Measurements from ENCODE around the gene ADAMTS12. TPM values are rescaled to one million over a fixed set of nuclear protein-coding genes. Genes with fewer than 3 reads are reported as not detected.
"Not testable (repeated sequence)": the region's sequence is repeated elsewhere in the genome, so short reads cannot be mapped to it uniquely, and the experiment has no call there.

Gene ADAMTS12
- total RNA-seq, 1 donor from 2014 or later, result 2.1 TPM

- ATAC-seq (no peak), DNase-seq (ENCODE audit: missing footprints) (no peak)
- intact Hi-C loops (cut with DNase I), result no loop called here
Observed at GRCh38 chr5:33579789-33580188, 312.0 kb downstream of the ADAMTS12 start.

- ATAC-seq (no peak), DNase-seq (ENCODE audit: missing footprints) (no peak)
- intact Hi-C loops (cut with DNase I), result no loop called here
Observed at GRCh38 chr5:33579152-33579551, 312.6 kb downstream of the ADAMTS12 start.

- ATAC-seq (peak; percentile 56), DNase-seq (ENCODE audit: missing footprints) (no peak)
Observed at GRCh38 chr5:33576726-33577590, 314.8 kb downstream of the ADAMTS12 start.

GRCh38 chr5:33565324-33565723, 326.5 kb downstream of the ADAMTS12 start:
- no peak for DNase-seq (ENCODE audit: missing footprints)
- intact Hi-C loops (cut with DNase I), result no loop called here
- peak; percentile 77 for ATAC-seq

More at GRCh38 chr5:33576726-33577590, 314.8 kb downstream of the ADAMTS12 start:
- intact Hi-C loops (cut with DNase I), result no loop called here

- DNase-seq (ENCODE audit: missing footprints) (no peak), ATAC-seq (peak; percentile 61)
- intact Hi-C loops (cut with DNase I), result no loop called here
Observed at GRCh38 chr5:33563983-33564908, 327.5 kb downstream of the ADAMTS12 start.

GRCh38 chr5:33563530-33563929, 328.3 kb downstream of the ADAMTS12 start:
- no peak for DNase-seq (ENCODE audit: missing footprints)
- no peak for ATAC-seq
- intact Hi-C loops (cut with DNase I), result no loop called here

- DNase-seq (ENCODE audit: missing footprints), result no peak
- ATAC-seq, result peak; percentile 59
- intact Hi-C loops (cut with DNase I), result no loop called here
Observed at GRCh38 chr5:33558489-33558888, 333.3 kb downstream of the ADAMTS12 start.

- no peak for DNase-seq (ENCODE audit: missing footprints)
- no peak for ATAC-seq
- intact Hi-C loops (cut with DNase I), result no loop called here
Observed at GRCh38 chr5:33557605-33558004, 334.2 kb downstream of the ADAMTS12 start.

- DNase-seq (ENCODE audit: missing footprints), result no peak
- ATAC-seq, result no peak
- intact Hi-C loops (cut with DNase I), result no loop called here
Observed at GRCh38 chr5:33556330-33557328, 335.2 kb downstream of the ADAMTS12 start.

- DNase-seq (ENCODE audit: missing footprints) (no peak), ATAC-seq (no peak)
- intact Hi-C loops (cut with DNase I), result no loop called here
Observed at GRCh38 chr5:33549982-33550567, 341.7 kb downstream of the ADAMTS12 start.

GRCh38 chr5:33539790-33540189, 352.0 kb downstream of the ADAMTS12 start:
- intact Hi-C loops (cut with DNase I); ATAC-seq; DNase-seq (ENCODE audit: missing footprints): not testable (repeated sequence)

GRCh38 chr5:33539212-33539611, 352.6 kb downstream of the ADAMTS12 start:
- no peak for ATAC-seq
- intact Hi-C loops (cut with DNase I), result no loop called here
- DNase-seq (ENCODE audit: missing footprints), result no peak

- ATAC-seq (no peak), DNase-seq (ENCODE audit: missing footprints) (no peak)
- intact Hi-C loops (cut with DNase I), result no loop called here
Observed at GRCh38 chr5:33538201-33538600, 353.6 kb downstream of the ADAMTS12 start.

- intact Hi-C loops (cut with DNase I), result no loop called here
- ATAC-seq, result peak; percentile 31
Observed at GRCh38 chr5:33537240-33537639, 354.6 kb downstream of the ADAMTS12 start.

GRCh38 chr5:33536802-33537201, 355.0 kb downstream of the ADAMTS12 start:
- ATAC-seq, result no peak
- no peak for DNase-seq (ENCODE audit: missing footprints)
- intact Hi-C loops (cut with DNase I), result no loop called here

More at GRCh38 chr5:33537240-33537639, 354.6 kb downstream of the ADAMTS12 start:
- DNase-seq (ENCODE audit: missing footprints), result no peak

- intact Hi-C loops (cut with DNase I), result no loop called here
- DNase-seq (ENCODE audit: missing footprints), result no peak
- no peak for ATAC-seq
Observed at GRCh38 chr5:33531824-33532223, 360.0 kb downstream of the ADAMTS12 start.

GRCh38 chr5:33531037-33531298, 360.8 kb downstream of the ADAMTS12 start:
- intact Hi-C loops (cut with DNase I), result no loop called here
- ATAC-seq, result no peak
- DNase-seq (ENCODE audit: missing footprints), result no peak

All from Right ventricle myocardium inferior (tissue), 1 donor.